SJCRH30 (cell line): ENCODE measurements around the gene IGFBP3. TPM values are rescaled to one million over a fixed set of nuclear protein-coding genes. Genes with fewer than 3 reads are reported as not detected.
A peak's percentile ranks its signal among the peaks of the same experiment; 100 is the strongest.

Experiments used
- DNase-seq, 2 experiments: peaks; one replicate each; pipeline ENCODE4 v3.0.0-alpha.2; 2015 to 2020
- H3K27ac ChIP-seq: fragments of 250-450 bp; sonication (Bioruptor Pico); 2 replicates; pipeline ENCODE4 v1.5.1; 2020; ENCODE audit warnings: mild to moderate bottlenecking, moderate library complexity
- H3K27me3 ChIP-seq: fragments of 250-450 bp; sonication (Bioruptor Pico); 2 replicates; pipeline ENCODE4 v1.5.1; 2020; ENCODE audit warnings: mild to moderate bottlenecking, moderate library complexity
- H3K36me3 ChIP-seq: fragments of 250-450 bp; sonication (Bioruptor Pico); 2 replicates; pipeline ENCODE4 v1.5.1; 2020; ENCODE audit warnings: mild to moderate bottlenecking, moderate library complexity
- H3K4me1 ChIP-seq: fragments of 250-450 bp; sonication (Bioruptor Pico); 2 replicates; pipeline ENCODE4 v1.5.1; 2020; ENCODE audit warnings: mild to moderate bottlenecking, moderate library complexity
- H3K4me3 ChIP-seq: fragments of 250-450 bp; sonication (Bioruptor Pico); 2 replicates; pipeline ENCODE4 v1.5.1; 2020; ENCODE audit warnings: mild to moderate bottlenecking, moderate library complexity
- H3K9me3 ChIP-seq: fragments of 250-450 bp; sonication (Bioruptor Pico); replicated peaks from 2 replicates; pipeline ENCODE4 v1.5.1; 2020; ENCODE audit warnings: mild to moderate bottlenecking, moderate library complexity
- total RNA-seq: library from RNA; depleted of rRNA; stranded (reverse); fragments of >200 nt; shearing (Covaris generic); gene quantifications from 2 replicates; pipeline ENCODE4 v1.2.3, GENCODE V29; 2014

Gene IGFBP3
- total RNA-seq, 1 experiment from 2014 or later: not detected

DNA sequence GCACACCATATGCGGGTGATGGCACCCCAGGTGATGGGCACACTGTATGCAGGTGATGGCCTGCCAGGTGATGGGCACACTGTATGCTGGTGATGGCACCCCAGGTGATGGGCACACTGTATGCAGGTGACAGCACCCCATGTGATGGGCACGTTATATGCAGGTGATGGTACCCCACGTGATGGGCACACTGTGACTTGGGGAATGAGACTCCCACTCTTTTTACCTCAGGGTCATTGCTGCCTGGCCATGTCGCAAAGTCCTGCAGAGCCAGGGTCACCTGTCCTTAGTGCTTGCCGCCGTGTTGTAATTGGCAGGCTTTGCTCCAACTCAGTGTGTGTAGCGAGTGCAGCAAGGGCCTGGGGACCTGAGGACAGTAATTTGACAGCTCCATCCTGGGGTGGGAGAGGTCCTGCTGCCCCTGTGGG, 40.6 kb downstream of the IGFBP3 start:
- Histone ChIP-seq H3K4me1 (no peaks in the 10 kb centered on the region; the same call in 1 of the 2 replicates), H3K27ac (no peak overlapping the region), H3K9me3 (no peaks in the 10 kb centered on the region), H3K27me3 (no peaks in the 10 kb centered on the region), H3K4me3 (no peak overlapping the region), H3K36me3 (no peaks in the 10 kb centered on the region)
- DNase-seq: no peak

- Histone ChIP-seq H3K4me3 (no peak overlapping the region), H3K27ac (no peak overlapping the region), H3K9me3 (no peaks in the 10 kb centered on the region), H3K36me3 (no peaks in the 10 kb centered on the region), H3K4me1 (no peaks in the 10 kb centered on the region), H3K27me3 (no peaks in the 10 kb centered on the region)
- no peak for DNase-seq
Measured at GRCh38 chr7:45878457-45879144, 42.5 kb downstream of the IGFBP3 start.

DNA sequence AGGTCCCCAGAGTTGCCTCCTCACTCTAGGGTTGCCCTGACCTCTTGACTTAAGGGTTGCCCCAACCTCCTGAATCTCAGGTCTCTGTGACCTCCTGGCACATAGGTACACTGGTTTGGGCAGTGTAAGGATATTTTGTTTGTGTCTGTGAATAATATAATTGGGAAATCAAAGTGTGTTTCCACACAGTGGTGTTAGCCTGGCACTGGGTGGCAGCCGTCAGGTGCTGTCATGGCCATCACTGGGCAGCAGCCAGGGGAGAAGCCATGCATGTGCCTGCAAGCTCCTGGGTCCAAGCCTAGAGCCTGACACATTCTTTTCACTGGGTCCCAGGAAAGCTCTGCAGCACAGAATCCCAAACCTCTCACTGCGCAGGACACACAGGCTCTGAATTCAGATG, 44.6 kb downstream of the IGFBP3 start:
- Histone ChIP-seq H3K27ac (no peak overlapping the region), H3K4me1 (no peaks in the 10 kb centered on the region), H3K36me3 (no peaks in the 10 kb centered on the region), H3K27me3 (no peaks in the 10 kb centered on the region; the same call in 1 of the 2 replicates), H3K9me3 (no peaks in the 10 kb centered on the region), H3K4me3 (no peak overlapping the region)
- no peak for DNase-seq

- Histone ChIP-seq H3K4me3 (no peak overlapping the region), H3K36me3 (no peaks in the 10 kb centered on the region), H3K27ac (no peak overlapping the region), H3K9me3 (no peaks in the 10 kb centered on the region), H3K27me3 (peaks cover 7% of the 10 kb centered on the region), H3K4me1 (no peaks in the 10 kb centered on the region)
- no peak for DNase-seq
Measured at GRCh38 chr7:45874408-45875131, 46.5 kb downstream of the IGFBP3 start.

- Histone ChIP-seq H3K36me3 (no peaks in the 10 kb centered on the region), H3K9me3 (no peaks in the 10 kb centered on the region), H3K27ac (no peak overlapping the region), H3K4me1 (no peaks in the 10 kb centered on the region), H3K27me3 (peaks cover 7% of the 10 kb centered on the region), H3K4me3 (no peak overlapping the region)
- DNase-seq: no peak
Measured at GRCh38 chr7:45873355-45873754, 47.7 kb downstream of the IGFBP3 start.

- Histone ChIP-seq H3K4me3 (no peak within 1 kb of the TSS), H3K4me1 (no peaks in the 10 kb centered on the region), H3K36me3 (no peaks in the 10 kb centered on the region), H3K27me3 (peaks cover 7% of the 10 kb centered on the region), H3K9me3 (no peaks in the 10 kb centered on the region), H3K27ac (no peak within 1 kb of the TSS)
- no peak for DNase-seq
Measured at GRCh38 chr7:45873035-45873354, 48.1 kb downstream of the IGFBP3 start, which contains the start of gene CCDC201. CCDC201 (minus strand) TSS chr7:45873082; CDS start chr7:45873007, 75 bp downstream.

- peak in 1 of 2 experiments; percentile 40 for DNase-seq
Measured at GRCh38 chr7:45872116-45873034, 48.7 kb downstream of the IGFBP3 start.

GRCh38 chr7:45869426-45869825, 51.6 kb downstream of the IGFBP3 start:
- H3K27me3 ChIP-seq: peaks cover 20% of the 10 kb centered on the region
- no peaks in the 10 kb centered on the region for H3K36me3 ChIP-seq
- H3K27ac ChIP-seq: no peak overlapping the region
- DNase-seq: no peak
- H3K4me3 ChIP-seq: no peak overlapping the region
- no peaks in the 10 kb centered on the region for H3K4me1 ChIP-seq
- no peaks in the 10 kb centered on the region for H3K9me3 ChIP-seq

More at GRCh38 chr7:45872116-45873034, 48.7 kb downstream of the IGFBP3 start:
- Histone ChIP-seq H3K4me3 (no peak overlapping the region), H3K36me3 (no peaks in the 10 kb centered on the region), H3K4me1 (no peaks in the 10 kb centered on the region), H3K27me3 (peaks cover 8% of the 10 kb centered on the region), H3K27ac (no peak overlapping the region), H3K9me3 (no peaks in the 10 kb centered on the region)

- Histone ChIP-seq H3K27ac (no peak overlapping the region), H3K27me3 (peaks cover 20% of the 10 kb centered on the region), H3K4me3 (no peak overlapping the region), H3K4me1 (no peaks in the 10 kb centered on the region), H3K36me3 (no peaks in the 10 kb centered on the region), H3K9me3 (no peaks in the 10 kb centered on the region)
- no peak for DNase-seq
Measured at GRCh38 chr7:45867471-45867870, 53.6 kb downstream of the IGFBP3 start.

GRCh38 chr7:45865594-45866410, 55.3 kb downstream of the IGFBP3 start:
- Histone ChIP-seq H3K27ac (no peak overlapping the region), H3K27me3 (peaks cover 18% of the 10 kb centered on the region), H3K9me3 (no peaks in the 10 kb centered on the region), H3K4me1 (no peaks in the 10 kb centered on the region), H3K4me3 (no peak overlapping the region), H3K36me3 (no peaks in the 10 kb centered on the region)
- no peak for DNase-seq

GRCh38 chr7:45863715-45864114, 57.4 kb downstream of the IGFBP3 start:
- peaks cover 17% of the 10 kb centered on the region for H3K27me3 ChIP-seq
- H3K4me1 ChIP-seq: no peaks in the 10 kb centered on the region
- no peak overlapping the region for H3K27ac ChIP-seq
- no peak for DNase-seq
- H3K36me3 ChIP-seq: no peaks in the 10 kb centered on the region
- no peak overlapping the region for H3K4me3 ChIP-seq
- H3K9me3 ChIP-seq: no peaks in the 10 kb centered on the region
